GM12874 (cell line): ENCODE results near the gene C16orf87.

Experiments
- CTCF ChIP-seq: IDR thresholded peaks from 2 replicates; pipeline ENCODE4 v1.5.1; 2011; ENCODE audit warnings: low read depth, mild to moderate bottlenecking, control low read depth, low read length, moderate library complexity; ENCODE audit not compliant: insufficient read depth

The C16orf87 gene

GRCh38 chr16:46822270-46822669 lies 8.7 kb downstream of the C16orf87 start:
- no peak for TF ChIP-seq CTCF

DNA sequence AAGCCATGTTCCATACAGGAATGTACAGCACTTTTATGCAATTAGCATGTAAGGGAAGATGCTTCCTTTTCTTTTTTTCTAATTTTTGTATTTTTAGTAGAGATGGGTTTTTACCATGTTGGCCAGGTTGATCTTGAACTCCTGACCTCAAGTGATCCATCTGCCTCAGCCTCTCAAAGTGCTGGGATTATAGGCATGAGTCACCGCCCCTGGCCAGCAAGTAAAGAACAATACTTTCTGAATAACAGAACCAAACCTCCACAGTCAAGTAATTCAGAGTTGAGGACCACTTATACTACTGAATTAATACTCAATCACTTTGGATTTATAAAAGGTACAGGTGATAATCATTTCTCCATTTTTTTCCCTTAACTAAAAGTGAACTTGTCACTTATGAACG lies 13.0 kb downstream of the C16orf87 start:
- no peak for TF ChIP-seq CTCF

- TF ChIP-seq CTCF = no peak
Measured at GRCh38 chr16:46814790-46815189, 16.2 kb downstream of the C16orf87 start.

GRCh38 chr16:46813611-46814010 lies 17.4 kb downstream of the C16orf87 start:
- TF ChIP-seq CTCF = no peak

DNA sequence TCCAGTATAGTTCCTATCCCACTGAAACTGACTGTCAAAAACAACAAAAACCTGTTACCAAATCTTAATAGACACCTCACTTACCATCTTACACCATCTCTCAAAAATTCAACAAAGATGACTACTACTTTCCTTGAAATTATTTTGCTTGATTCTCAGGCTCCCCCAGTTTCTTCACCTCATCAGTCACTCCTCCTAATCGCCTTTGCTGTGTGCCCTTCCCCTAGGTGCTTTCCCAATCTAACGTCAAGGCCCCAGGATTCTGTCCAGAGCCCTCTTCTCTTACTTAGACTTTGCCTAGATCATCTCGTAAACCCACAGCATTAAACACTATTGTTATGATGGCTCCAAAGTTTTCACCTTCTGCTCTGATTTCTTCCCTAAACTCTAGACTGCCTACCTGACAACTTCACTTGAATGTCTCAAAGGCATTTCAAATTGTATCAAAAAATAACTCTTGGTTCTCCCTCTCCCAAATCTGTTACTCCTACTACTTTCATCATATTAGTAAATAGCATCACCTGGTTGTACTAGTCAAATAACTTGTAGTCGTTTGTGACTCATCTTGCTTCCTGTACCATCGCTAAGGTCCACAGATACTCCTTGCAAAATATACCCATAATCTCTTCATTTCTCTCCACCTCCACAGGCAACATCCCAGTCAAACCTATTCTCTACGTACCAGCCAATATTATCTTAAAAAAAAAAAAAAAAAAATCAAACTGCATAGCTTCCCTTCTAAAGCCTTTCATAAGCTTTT lies 18.0 kb downstream of the C16orf87 start:
- no peak for TF ChIP-seq CTCF

- no peak for TF ChIP-seq CTCF
Measured at GRCh38 chr16:46811682-46812081, 19.3 kb downstream of the C16orf87 start.

GRCh38 chr16:46808997-46809396 lies 22.0 kb downstream of the C16orf87 start:
- TF ChIP-seq CTCF = no peak
